ENCODE measurements around the gene IGF2.

Gene IGF2

DNA sequence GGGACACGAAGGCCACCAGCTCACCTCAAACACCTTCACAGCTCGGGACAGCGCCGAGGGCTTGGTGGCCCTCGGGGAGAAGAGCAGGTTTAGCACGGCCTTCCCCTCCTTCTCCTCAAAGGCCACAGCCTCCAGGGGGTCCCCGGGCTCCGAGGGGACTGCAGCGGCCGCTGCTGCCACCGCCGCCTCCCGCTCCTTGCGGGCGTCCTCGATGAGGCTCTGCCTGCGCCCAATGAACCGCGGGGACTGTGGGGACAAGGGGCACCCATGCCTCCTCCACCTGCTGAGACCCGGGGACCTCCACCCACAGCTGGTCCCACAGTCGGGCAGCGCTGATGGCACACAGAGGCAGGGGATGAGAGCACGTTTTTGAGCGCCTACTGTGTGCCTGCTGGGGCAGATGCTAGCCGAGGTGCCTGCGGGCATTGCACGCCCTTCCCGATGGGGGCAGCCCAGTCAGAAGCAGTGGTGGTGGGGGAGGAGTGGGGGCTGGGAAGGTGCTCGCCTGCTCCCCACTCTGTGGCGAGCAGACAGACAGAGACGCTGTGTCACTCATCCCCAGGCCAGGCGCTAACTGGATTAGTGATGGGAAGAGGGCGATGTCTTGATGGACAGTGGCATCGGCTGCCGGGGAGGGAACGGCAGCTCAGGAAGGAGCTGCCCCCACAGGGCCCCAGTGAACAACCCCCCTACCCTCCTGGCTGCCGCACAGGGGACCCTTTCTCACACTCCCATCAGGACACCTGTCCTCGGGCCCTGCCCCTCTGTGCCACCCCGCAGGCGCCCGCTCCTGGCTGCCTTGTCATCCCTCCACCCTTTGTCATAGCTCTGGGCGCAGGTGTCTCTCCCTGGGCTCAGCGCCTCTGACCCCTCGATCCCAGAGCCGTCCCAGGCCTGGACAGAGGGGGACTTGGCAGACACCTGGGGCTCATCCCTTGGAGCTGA lies 30.7 kb upstream of the IGF2 start:
- DNase-seq, result no peak

DNA sequence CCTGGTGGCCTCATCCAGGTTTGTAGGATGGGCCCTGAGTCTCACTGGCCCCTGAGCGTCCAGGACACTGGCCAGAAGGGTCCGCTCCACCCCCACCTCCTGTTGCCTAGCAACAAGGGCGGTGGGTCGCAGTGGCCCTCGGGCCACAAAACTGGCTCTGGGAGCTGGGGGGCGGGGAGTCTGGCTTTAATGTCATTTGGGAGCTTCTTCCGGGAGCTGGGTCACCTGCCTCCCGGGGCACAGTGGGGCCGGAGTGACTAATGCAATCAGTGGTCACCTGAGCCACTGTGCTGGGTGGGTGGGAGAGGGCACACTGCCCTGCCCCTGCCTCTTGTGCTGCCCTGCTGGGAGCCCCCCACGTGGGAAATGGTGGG lies 29.8 kb upstream of the IGF2 start:
- no peak for DNase-seq

DNA sequence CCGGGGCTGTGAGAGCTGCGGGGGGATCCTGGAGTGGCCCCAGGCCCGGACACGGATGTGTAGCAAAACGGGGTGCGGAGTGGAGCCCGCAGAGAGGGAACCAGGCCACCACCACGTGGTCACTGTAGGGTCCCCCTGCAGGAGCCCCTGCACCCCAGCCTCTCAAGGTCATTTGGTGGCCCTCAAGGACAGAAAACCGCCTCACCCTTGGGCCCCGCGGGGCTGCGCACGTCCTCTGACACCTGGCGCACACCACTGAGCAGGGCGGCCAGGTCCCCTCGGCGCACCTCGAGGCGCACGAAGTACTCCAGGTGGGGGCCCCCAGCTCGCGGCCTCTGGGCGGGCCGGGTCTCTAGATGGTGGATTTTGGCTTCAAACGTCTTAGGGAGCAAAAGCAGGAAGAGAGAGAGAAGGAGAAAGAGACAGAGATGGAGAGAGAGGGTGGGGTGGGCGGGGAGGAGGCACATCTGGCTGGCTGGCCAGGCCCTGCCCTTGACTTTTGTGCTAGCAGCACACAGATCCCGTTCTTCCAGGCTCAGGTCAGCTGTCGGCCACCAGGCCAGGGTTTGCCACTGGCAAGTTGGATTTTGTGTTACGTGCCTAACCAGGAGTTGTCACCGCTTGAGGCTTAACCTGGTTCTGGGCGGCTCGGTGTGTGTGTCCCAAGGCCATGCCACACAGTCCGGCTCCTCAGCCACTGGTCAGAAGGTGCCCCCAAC lies 29.3 kb upstream of the IGF2 start:
- no peak for DNase-seq

DNA sequence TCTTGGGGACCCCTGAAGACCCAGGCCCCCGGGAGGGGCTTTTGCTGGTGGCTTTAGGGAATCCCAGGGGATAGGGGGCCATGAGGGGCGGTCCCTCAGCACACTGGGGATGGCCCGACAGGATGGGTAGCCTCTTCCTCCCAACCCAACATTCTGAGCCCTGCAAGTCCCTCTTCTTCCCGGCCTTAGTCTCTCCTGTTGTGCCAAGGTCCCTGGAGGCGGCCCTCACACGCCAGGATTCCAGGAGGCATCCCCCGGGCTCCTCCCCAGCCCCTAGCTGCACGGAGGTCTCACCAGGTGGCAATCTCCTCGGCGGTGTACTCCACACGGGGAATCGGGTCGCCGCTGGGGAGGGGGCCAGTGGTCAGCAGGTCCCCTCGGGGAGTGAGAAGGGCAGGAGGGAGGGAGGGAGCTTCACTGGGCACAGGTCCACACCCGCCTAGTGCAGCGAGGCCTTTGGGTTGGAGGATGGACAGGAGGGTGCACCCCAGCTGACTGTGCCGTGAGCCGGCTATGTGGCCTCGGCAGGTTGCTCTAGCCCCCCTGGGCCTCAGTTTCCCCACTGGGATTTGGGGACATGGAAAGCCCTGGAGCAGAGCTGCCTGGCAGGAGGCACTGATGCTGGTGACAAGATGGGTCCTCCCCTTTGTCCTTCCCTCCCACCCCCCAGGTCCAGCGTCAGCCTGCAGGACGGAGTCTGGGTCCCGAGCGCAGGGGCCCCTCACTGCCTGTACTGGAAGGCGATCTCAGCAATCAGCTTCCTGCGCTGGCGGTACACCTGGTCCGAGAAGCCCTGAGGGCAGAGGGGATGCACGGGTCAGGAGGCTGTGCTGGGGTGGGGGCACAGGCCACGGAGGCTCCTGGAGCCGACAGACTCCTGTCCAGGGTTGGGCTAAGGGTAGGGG lies 28.2 kb upstream of the IGF2 start:
- DNase-seq, result no peak

DNA sequence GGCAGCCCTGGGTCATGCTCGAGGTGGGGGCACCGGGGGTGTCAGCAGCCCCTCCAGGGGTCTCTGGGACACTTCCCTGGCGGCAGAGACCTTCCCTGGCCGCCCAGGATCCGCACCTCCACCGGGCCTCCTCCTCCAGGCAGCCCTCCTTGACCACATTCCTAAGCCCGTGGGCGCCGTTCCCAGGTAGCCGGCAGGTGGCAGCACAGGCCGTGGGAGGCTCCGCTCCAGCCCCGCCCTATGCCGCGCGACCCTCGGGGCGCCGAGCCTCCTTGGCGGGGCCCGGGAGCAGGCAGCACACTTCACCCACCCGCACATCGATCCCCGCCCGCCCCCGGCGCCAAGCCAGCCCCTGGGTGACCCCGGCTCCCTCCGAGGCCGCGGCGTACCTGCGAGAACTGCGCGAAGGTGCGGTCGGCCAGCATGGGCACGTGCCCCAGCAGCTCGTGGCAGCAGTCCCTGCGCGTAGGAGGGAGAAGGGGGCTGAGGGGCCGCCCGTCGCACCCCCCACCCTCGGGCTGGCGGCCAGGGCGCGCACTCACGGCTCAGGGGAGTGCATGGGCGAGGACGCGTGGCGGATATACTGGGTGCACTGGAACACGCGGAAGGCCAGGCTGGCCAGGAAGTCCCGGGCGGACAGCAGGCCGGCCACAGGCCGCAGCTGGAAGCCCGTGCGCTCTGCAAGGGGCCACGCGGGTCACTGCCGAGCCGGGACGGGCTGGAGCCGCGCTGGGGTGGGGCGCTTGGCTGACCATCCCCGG lies 27.1 kb upstream of the IGF2 start:
- DNase-seq, result no peak

DNA sequence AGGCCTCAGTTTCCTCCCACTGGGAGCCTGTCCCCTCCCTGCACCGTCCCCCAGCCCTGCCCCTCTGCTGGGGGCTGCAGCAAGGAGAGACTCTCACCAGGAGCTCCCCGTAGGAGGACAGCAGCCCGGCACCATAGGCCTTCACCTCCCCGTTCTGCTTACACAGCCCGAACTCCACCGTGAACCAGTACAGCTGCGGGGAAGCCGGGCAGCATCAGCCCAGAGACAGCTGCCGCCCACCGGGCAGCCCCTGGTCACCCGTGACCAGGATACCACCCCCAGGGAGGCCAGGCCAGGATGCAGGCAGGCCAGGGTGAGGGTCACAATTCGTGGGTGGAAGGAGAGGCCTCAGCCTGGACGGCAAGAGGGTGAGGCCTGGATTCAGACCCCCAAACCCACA lies 26.4 kb upstream of the IGF2 start:
- DNase-seq, result no peak

DNA sequence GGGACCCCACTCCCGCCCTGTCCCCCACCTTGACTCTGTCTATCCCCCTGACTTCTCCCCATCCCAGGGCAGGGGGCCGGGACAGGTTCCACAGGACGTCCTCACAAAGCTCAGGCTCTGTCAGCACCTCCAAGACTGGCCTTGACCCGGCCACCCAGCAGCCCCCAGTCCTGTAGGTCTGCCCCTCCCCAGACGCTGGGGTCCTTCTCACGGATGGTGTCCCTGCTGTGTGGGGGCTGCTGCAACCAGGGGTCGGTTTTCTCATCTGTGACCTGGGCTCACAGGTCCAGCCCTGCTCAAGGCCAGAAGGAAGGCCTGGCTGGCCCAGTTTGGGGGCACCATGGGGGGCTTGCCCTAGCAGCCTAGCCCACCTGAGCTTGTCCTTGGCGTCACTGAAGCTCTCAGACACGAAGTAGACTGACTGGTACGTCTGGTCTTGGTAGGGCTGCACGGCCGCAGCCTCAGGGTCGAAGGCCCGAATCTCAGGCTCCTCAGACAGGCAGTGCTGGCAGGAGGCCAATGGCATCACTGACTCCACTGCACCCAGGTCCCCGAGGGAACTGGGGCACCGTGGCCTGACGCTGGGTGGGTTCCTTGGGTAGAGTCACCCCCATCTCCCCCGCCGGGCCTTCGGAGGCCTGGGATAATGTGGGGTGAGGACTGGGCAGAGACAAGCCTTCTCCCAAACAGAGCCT lies 25.8 kb upstream of the IGF2 start:
- DNase-seq, result no peak

DNA sequence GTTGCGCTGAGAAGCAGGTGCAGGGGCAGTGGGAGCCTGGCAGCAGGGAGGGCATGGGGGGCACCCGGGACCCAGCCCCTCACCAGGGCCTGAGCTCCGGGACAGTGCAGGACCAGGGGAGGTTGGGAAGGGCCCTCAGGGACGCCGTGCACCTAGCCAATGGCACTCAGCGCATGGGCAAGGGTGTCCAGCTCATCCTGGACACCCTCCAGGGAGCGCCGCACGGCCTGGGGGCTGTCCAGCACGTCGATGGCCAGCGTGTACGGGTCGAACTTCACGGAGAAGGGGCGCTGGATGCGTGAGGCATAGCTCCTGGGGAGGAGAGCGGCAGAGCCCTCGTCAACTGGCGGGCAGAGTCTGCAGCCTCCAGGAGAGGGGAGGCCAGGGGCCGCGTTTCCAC lies 24.9 kb upstream of the IGF2 start:
- no peak for DNase-seq

DNA sequence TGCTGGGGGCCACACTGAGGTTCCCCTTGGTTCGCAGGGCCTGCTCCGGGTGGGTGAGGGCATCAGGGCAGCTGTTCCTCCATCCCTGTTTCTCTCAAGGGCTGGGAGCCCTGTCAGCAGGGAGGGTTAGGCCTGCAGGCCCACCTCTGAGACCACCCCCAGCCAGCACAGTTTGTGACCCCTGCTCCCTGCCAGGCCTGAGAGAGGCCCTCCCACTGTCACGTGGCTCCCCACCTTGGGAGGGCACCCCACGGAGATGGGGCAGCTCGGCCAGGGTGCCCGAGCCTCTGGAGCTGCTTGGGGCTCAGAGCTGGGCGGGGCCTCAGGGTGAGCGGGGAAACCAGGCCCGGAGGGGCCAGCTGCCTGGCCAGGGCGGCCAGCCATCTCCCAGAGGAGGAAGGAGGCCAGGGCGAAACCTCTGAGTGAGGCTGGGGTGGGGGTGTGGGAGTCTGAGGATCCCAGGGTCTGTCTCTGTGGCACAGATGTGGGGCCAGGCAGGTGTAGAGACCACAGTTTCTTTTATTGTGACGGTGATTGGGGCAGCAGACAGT lies 24.3 kb upstream of the IGF2 start:
- no peak for DNase-seq

DNA sequence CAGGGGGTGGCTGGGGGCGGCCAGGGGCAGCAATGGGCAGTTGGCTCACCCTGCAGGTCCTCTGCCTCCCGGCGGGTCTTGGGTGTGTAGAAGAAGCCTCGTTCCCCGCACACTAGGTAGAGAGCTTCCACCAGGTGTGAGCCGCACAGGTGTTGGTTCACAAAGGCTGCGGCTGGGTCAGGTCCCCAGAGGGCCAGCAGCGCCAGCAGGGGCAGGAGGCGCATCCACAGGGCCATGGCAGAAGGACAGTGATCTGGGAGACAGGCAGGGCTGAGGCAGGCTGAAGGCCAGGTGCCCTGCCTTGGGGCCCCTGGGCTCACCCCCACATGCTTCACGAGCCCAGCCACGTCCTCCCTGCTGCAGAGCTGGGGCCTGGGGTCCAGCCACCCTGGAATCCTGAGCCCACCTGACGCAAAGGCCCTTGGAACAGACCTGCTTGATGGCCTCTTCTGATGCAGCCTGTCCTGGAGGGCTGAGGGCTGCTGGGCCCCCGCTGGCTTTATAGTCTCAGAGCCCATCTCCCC lies 21.6 kb upstream of the IGF2 start, which contains the start of gene INS:
Gene INS (minus strand): TSS at position 474 of the 524 bp plus-strand sequence. CDS start 238 bp downstream, at position 236.
- no peak for DNase-seq

DNA sequence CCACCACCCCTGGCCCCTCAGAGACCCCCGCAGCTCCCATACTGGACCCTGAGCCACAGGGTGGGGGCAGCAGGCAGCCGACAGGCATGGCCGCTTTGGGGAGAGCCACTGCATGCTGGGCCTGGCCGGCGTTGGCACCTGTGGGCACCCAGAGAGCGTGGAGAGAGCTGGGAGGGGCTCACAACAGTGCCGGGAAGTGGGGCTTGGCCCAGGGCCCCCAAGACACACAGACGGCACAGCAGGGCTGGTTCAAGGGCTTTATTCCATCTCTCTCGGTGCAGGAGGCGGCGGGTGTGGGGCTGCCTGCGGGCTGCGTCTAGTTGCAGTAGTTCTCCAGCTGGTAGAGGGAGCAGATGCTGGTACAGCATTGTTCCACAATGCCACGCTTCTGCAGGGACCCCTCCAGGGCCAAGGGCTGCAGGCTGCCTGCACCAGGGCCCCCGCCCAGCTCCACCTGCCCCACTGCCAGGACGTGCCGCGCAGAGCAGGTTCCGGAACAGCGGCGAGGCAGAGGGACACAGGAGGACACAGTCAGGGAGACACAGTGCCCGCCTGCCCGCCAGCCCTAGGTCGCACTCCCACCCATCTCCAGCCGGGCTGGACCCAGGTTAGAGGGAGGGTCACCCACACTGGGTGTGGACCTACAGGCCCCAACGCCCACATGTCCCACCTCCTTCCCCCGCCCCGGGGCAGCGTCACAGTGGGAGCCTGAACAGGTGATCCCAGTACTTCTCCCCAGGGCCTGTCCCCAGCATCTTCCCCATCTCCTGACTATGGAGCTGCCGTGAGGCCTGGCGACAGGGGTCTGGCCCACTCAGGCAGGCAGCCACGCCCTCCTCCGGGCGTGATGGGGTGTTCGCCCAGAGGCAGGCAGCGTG lies 20.6 kb upstream of the IGF2 start:
- DNase-seq, result no peak

DNA sequence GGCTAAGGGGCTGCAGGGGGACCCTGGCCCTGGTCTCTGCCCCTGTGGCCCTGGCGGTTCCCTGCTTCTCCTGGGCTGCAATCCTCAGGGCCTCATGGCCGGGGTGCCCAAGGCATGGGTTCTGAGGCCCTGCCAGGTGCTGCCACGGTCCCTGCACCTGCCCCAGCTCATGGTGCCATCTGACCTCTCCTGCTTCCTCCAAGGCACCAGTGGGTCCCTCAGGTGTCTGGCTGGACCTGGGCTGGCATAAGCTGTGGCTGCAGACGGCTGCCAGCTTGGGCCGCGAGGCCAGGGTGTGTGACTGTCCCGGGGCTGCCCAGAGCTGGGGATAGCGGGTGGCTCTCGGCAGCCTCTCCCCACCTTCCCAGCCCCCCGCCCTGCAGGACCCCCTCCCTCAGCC lies 19.8 kb upstream of the IGF2 start:
- DNase-seq, result no peak

DNA sequence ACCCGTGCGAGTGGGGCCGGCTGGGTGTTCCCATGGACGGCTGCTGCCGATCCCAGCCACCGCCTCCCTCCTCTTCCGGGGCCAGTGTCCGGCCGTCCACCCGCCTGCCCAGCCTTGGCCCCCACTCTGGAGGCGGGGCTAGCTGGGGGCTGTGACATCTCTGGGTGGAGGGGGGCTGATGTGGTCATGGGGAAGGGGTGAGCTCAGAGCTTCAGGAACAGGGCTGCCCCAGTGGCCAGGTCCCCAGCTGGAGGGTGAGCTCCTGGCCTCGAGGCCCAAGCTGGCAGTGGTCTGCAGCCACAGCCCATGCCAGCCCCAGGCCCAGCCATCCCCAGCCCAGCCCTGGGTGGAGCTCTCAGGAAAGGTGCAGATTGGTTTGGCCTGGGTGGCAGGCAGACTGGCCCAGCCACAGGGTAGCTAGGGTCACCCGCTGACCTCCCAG lies 19.1 kb upstream of the IGF2 start:
- no peak for DNase-seq

DNA sequence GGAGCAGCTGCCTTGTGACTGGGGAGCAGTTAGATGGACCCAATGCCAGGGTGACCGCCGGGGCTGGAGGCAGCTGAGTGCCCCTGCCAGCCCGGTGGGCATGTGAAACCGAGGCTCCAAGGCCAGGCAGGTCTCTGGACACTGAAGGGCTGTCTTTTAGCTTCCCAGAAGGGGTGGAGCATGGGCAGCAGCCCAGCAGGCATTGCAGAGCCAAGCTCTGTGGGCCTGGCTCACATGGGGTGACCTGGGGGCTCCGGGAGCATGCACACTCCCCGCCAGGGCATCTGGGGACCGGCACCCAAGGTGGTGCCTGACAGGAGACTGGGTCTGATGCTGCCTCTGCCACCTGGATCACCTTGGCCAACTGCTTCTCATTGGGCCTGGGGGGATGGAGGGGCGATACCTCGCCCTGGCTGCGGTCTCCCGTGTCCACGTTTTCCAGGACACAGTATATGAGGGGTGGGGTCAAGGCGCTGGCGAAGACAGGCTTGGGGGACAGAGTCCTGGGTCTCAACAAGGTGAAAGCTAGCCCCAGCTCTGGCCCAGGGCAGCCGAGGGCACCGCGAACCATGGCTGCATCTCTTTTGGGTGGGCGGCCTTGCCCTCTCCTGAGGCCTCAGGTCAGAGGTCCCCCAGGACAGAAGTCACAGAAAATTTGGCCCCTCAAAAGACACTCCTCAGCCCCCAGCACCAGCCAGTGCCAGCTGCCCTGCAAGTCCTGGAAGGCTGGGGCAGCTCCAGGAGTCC lies 18.3 kb upstream of the IGF2 start:
- DNase-seq, result no peak

DNA sequence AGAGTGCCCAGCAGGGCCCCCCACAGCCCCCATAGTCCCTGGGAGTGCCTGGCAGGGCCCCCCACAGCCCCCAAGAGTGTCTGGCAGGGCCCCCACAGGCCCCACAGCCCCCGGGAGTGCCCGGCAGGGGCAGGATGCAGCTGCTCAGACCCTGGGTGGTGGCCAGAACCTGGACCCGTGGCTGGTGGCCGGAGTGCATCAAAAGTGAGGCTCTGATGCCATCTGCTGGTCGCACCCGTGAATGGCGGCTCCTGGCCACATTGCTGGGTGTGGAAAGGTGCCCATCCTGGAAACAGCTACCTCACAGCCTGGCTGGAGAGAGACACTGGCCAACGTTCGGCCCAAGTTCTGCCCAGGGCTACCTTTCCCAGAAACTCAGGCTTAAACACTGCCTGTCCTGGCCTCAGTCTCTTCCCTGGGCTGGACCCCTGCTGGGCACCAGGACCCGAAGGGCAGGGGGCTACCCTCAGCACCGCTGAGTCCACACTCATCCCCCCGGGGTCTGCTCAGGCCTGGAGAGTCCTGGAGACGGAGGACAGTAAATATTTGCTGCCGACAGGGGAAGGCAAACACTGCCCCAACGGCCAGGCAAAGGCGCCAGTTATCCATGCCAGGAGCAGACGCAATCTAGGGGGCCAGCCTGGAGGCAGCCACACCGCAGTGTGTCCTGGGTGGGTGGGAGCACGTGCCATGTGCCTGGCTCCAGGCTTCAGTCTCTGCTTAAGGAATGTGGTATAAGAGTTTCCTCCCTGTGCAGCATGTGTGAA lies 17.4 kb upstream of the IGF2 start:
- DNase-seq, result peak in 1 of 2 experiments; percentile 49

DNA sequence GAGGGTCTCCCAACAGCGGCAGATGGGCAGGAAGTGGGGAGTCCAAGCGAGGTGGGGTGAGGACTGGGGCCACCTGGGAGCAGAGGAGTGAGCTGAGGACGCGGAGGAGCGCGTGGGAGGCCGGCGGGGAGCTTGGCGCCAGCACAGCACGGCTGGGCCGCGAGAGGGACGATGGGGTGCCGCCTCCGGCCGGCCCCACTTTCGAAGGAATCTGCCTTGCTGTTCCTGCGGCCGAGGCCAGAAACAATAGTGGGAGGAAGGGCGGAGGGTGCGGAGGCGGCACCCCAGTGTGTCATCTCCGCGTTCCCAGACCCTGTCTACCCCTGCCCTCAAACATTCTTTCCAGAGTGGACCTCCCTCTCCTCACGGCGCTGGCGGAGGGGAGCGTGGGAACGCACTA lies 16.3 kb upstream of the IGF2 start:
- no peak for DNase-seq

DNA sequence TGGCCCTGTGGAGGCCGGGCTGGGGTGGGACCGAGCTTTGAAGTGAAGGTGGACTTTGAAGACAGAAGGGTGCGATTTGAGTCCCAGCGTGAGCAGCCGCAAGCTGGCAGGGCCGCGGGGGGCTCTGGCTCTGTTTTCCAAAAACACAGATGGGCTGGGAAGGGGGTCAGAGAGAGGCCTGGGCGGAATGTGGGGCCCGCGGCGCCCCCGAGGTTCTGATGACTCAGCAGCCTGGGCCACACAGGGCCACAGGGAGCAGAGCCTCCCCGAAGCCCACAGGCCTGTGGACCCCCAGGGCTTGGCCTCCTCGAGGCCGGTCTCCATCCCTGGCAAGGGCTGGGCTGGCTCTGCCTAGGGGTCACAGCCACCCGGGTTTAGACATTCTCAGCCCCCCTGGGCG lies 15.7 kb upstream of the IGF2 start:
- no peak for DNase-seq

DNA sequence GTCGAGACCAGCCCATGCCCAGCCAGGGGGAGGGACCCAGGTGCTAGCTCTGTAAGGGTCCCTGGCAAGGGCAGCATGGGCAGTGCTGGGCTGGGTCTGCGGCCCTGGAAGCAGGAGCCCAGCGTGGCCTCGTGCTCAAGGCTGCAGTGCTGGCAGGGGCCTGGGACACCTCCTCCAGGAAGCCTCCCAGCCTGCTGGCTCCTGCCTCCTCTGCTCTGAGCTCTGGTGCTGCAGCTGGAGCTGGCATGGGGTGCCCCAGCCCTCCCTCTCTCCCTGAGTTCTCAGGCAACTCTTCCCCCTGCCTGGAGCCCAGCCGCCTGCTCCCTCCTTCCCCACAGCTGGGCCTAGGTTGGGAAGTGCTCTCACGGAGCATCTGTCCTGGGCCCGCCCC lies 15.0 kb upstream of the IGF2 start:
- no peak for DNase-seq

Measured in NCI-H446 (cell line).